Measurements from ENCODE around the gene GAL3ST1. TPM values are rescaled to one million over a fixed set of nuclear protein-coding genes. Genes with fewer than 3 reads are reported as not detected.
"Not testable (repeated sequence)": the region's sequence is repeated elsewhere in the genome, so short reads cannot be mapped to it uniquely, and the experiment has no call there.

GAL3ST1 gene, protein sequence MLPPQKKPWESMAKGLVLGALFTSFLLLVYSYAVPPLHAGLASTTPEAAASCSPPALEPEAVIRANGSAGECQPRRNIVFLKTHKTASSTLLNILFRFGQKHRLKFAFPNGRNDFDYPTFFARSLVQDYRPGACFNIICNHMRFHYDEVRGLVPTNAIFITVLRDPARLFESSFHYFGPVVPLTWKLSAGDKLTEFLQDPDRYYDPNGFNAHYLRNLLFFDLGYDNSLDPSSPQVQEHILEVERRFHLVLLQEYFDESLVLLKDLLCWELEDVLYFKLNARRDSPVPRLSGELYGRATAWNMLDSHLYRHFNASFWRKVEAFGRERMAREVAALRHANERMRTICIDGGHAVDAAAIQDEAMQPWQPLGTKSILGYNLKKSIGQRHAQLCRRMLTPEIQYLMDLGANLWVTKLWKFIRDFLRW
- 2.1 TPM for total RNA-seq (2021; ENCODE audit: unreplicated experiment)
- 2.7 and 3.6 TPM in 2 replicates for polyA plus RNA-seq (2012)
- Bru-seq, nascent RNA: percentile 33 among the genes with signal in this experiment
- BruChase-seq, experiment 1, labeled RNA remaining after a 6-hour chase: percentile 66 among the genes with signal in this experiment
- BruChase-seq, experiment 2, labeled RNA remaining after a 2-hour chase: percentile 46 among the genes with signal in this experiment
- long read RNA-seq, partial matches to known transcripts: 0 of 2 reads
- long read RNA-seq, other reads (novel, unspliced or antisense): 1 of 2 reads

DNA sequence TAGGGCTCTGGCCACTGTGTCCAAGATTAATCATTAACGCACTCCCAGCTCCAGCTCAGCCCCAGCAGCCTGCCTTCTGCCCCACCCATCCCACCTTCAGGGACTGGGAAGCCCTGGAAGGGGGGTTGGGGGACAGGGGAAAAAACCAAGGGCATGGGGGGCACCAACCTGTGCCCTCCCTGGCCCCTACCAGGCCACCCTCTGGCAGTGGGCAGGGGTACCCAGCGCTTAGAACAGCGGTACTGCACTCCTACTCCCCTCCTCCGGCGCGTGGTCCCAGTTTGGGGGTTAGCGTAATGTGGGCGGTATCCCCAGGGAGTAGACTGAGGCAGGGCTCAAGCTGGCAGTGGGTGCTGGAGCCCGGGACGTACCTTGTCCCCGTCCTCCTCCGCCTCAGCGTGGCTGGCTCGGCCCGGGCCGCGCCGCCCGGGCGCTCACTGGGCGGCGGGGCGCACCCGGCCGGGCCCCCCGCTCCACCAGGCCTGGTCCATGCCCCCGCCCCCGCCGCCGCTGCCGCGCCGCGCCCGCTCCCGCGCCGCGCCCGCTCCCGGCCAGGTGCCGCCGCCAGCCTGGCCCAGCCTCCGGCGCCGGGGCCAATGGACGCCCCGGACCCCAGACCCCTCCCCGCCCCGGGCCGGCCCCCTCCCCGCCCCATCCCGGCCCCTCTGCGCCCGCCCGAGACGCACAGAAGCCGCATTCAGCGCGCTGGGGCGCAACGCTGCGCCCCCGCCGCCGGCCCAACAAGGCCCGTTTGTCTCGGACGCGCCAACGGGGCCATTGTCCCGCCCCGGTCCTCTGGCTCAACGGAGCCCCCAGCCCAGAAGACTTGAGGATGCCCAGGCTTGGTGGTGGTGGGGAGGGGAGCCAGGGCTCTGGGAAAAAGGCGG, at the start of gene GAL3ST1:
Gene GAL3ST1, minus strand, starts transcription at position 571 of the 887 bp plus-strand sequence. CDS start 17,273 bp downstream, outside the sequence.
- H3K4me2 ChIP-seq (ENCODE audit: low read length): peak within 1 kb of the TSS; percentile 38
- CTCF ChIA-PET: no interaction called here
- H3K9me3 ChIP-seq (ENCODE audit: control insufficient read depth in 1 of 2, insufficient read depth in 1 of 2, low read depth in 1 of 2, low read length in 2 of 2): no peaks in the 10 kb centered on the region
- H3K9me2 ChIP-seq (ENCODE audit: insufficient read depth): no peaks in the 10 kb centered on the region
- no peak within 1 kb of the TSS for H2AFZ ChIP-seq (ENCODE audit: low read depth, low read length, poor library complexity, severe bottlenecking)
- H3K79me2 ChIP-seq (ENCODE audit: insufficient read depth, low read length): no peaks in the 10 kb centered on the region
- no TSS peak for BruUV-seq (replicated peaks)
- H3K4me1 ChIP-seq (ENCODE audit: control insufficient read depth in 1 of 2, insufficient read depth in 2 of 2, low read length in 2 of 2): peaks cover 6 to 22% of the 10 kb centered on the region in 2 experiments; a peak in 3 of 4 replicates
- H3K9ac ChIP-seq (ENCODE audit: low read length): no peak within 1 kb of the TSS
- RAD21 ChIA-PET (ENCODE audit: low non-redundant PET in 1 of 2, low total read pairs in 2 of 2, uncharacterized antibody in 2 of 2, unreplicated experiment in 2 of 2): no interaction called here
- H3K4me3 ChIP-seq (replicated peaks in 1 of 2; ENCODE audit: low read depth in 1 of 2, low read length in 2 of 2): no peak within 1 kb of the TSS
- intact Hi-C loops (cut with micrococcal nuclease): no loop called here
- ATAC-seq (peak; percentile 28), DNase-seq (ENCODE audit: low read depth, low spot score) (no peak)
- H3K27me3 ChIP-seq (ENCODE audit: insufficient read depth, low read length): no peaks in the 10 kb centered on the region
- POLR2A ChIA-PET: no interaction called here
- no peaks in the 10 kb centered on the region for H4K20me1 ChIP-seq (ENCODE audit: insufficient read depth)
- no peak within 1 kb of the TSS for H3K27ac ChIP-seq (ENCODE audit: low read depth, low read length)
- TF ChIP-seq JUND (IDR thresholded peaks at IDR 0.05) (no peak), CEBPB (IDR thresholded peaks at IDR 0.05; ENCODE audit: low read depth) (no peak), POLR2A (IDR thresholded peaks at IDR 0.05; ENCODE audit: borderline replicate concordance, extremely low read depth, insufficient read depth, insufficient read length) (no peak), ELF1 (IDR thresholded peaks at IDR 0.05; ENCODE audit: borderline replicate concordance, low read depth) (no peak), RAD21 (IDR thresholded peaks at IDR 0.05; ENCODE audit: low read depth) (no peak), EGR1 (IDR thresholded peaks at IDR 0.05; ENCODE audit: low read depth) (no peak), FOSL1 (IDR thresholded peaks at IDR 0.05; ENCODE audit: low read depth) (no peak), EZH2 (IDR thresholded peaks at IDR 0.05) (no peak), CBX3 (IDR thresholded peaks at IDR 0.05; ENCODE audit: low read depth) (no peak), SRF (IDR thresholded peaks at IDR 0.05; ENCODE audit: low read depth) (no peak), POLR2AphosphoS5 (IDR thresholded peaks at IDR 0.05; ENCODE audit: low read depth, low read length) (no peak)
- TF ChIP-seq, protein P1, sequence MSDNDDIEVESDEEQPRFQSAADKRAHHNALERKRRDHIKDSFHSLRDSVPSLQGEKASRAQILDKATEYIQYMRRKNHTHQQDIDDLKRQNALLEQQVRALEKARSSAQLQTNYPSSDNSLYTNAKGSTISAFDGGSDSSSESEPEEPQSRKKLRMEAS (IDR thresholded peaks at IDR 0.05): no peak
- TF ChIP-seq, protein P2, sequence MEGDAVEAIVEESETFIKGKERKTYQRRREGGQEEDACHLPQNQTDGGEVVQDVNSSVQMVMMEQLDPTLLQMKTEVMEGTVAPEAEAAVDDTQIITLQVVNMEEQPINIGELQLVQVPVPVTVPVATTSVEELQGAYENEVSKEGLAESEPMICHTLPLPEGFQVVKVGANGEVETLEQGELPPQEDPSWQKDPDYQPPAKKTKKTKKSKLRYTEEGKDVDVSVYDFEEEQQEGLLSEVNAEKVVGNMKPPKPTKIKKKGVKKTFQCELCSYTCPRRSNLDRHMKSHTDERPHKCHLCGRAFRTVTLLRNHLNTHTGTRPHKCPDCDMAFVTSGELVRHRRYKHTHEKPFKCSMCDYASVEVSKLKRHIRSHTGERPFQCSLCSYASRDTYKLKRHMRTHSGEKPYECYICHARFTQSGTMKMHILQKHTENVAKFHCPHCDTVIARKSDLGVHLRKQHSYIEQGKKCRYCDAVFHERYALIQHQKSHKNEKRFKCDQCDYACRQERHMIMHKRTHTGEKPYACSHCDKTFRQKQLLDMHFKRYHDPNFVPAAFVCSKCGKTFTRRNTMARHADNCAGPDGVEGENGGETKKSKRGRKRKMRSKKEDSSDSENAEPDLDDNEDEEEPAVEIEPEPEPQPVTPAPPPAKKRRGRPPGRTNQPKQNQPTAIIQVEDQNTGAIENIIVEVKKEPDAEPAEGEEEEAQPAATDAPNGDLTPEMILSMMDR (IDR thresholded peaks at IDR 0.05 in 2 of 3, conservative IDR thresholded peaks at IDR 0.05 in 1 of 3; ENCODE audit: borderline replicate concordance in 1 of 3, insufficient read depth in 1 of 3, low read depth in 2 of 3, low read length in 2 of 3): no peak
- peaks cover 20 to 32% of the 10 kb centered on the region in 2 experiments; a peak in 3 of 4 replicates for H3K36me3 ChIP-seq (ENCODE audit: control insufficient read depth in 1 of 2, insufficient read depth in 2 of 2, low read length in 2 of 2)

DNA sequence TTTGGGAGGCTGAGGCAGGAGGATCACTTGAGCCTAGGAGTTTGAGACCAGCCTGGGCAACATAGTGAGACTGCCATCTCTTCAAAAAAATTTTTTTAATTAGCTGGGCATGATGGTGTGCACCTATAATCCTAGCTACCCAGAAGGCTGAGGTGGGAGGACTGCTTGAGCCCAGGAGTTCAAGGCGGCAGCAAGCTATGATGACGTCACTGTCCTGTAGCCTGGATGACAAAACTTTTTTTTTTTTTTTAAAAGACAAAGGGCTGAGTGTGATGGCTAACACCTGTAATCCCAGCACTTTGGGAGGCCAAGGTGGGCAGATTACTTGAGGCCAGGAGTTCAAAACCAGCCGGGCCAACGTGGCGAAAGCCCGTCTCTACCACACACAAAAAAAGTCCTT, 45.4 kb upstream of the GAL3ST1 start:
- H3K9ac ChIP-seq (ENCODE audit: low read length); BruUV-seq (replicated peaks); H3K27ac ChIP-seq (ENCODE audit: low read depth, low read length); H3K4me1 ChIP-seq (ENCODE audit: control insufficient read depth in 1 of 2, insufficient read depth in 2 of 2, low read length in 2 of 2); H3K79me2 ChIP-seq (ENCODE audit: insufficient read depth, low read length); ATAC-seq; H3K9me2 ChIP-seq (ENCODE audit: insufficient read depth); DNase-seq (ENCODE audit: low read depth, low spot score); H2AFZ ChIP-seq (ENCODE audit: low read depth, low read length, poor library complexity, severe bottlenecking); RAD21 ChIA-PET (ENCODE audit: low non-redundant PET in 1 of 2, low total read pairs in 2 of 2, uncharacterized antibody in 2 of 2, unreplicated experiment in 2 of 2); H4K20me1 ChIP-seq (ENCODE audit: insufficient read depth); H3K4me2 ChIP-seq (ENCODE audit: low read length); POLR2A ChIA-PET; intact Hi-C loops (cut with micrococcal nuclease); H3K4me3 ChIP-seq (replicated peaks in 1 of 2; ENCODE audit: low read depth in 1 of 2, low read length in 2 of 2); H3K27me3 ChIP-seq (ENCODE audit: insufficient read depth, low read length); H3K36me3 ChIP-seq (ENCODE audit: control insufficient read depth in 1 of 2, insufficient read depth in 2 of 2, low read length in 2 of 2); H3K9me3 ChIP-seq (ENCODE audit: control insufficient read depth in 1 of 2, insufficient read depth in 1 of 2, low read depth in 1 of 2, low read length in 2 of 2): not testable (repeated sequence)
- CTCF ChIA-PET: interaction anchor here (1.0 to 1.4 kb wide), 3 partner anchors 13 to 16 kb away, joined by 4 to 5 read pairs (median 4); no protein-coding TSS in a partner anchor
